GM23338 (cell line): ENCODE measurements around the gene ADGRB3.

Experiments used
- EZH2 ChIP-seq: fragments of 200-600 bp; sonication (generic); IDR thresholded peaks from one replicate; pipeline ENCODE4 v1.8.0; 2017; ENCODE audit warnings: antibody characterized with exemption, mild to moderate bottlenecking, low read depth; ENCODE audit not compliant: unreplicated experiment
- POLR2AphosphoS5 ChIP-seq: IDR thresholded peaks from 2 replicates; pipeline ENCODE4 v1.6.1; 2016; ENCODE audit warnings: antibody characterized with exemption, low read depth
- TF ChIP-seq, protein P1 (sequence below), 2 experiments: fragments of 200-600 bp in 1 of 2; sonication (generic) in 1 of 2; conservative IDR thresholded peaks; 2 replicates each; pipeline versions ENCODE4 v1.5.1 to v1.6.1; 2016 to 2017; ENCODE audit warnings: antibody characterized with exemption in 2 of 2, low read depth in 2 of 2, mild to moderate bottlenecking in 2 of 2, moderate library complexity in 1 of 2

DNA sequence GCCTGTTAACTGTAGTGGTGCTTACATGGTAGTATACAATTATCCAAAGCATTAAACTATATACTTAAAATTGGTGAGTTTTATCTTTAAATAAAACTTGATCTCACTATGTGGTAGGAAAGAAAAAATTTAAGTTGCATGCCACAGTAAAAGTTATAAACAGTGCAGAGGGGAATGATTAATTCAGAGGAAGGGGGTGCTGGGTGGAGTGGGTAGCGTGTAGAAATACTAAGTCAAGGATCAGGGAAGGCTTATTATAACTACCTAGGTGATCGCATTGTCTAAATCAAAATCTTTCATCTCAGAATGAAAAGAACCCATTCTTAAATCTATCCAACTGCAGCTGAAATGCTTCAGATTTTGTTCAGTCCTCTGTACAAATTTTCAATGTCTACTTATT, 428.3 kb downstream of the ADGRB3 start:
- TF ChIP-seq, protein P1, sequence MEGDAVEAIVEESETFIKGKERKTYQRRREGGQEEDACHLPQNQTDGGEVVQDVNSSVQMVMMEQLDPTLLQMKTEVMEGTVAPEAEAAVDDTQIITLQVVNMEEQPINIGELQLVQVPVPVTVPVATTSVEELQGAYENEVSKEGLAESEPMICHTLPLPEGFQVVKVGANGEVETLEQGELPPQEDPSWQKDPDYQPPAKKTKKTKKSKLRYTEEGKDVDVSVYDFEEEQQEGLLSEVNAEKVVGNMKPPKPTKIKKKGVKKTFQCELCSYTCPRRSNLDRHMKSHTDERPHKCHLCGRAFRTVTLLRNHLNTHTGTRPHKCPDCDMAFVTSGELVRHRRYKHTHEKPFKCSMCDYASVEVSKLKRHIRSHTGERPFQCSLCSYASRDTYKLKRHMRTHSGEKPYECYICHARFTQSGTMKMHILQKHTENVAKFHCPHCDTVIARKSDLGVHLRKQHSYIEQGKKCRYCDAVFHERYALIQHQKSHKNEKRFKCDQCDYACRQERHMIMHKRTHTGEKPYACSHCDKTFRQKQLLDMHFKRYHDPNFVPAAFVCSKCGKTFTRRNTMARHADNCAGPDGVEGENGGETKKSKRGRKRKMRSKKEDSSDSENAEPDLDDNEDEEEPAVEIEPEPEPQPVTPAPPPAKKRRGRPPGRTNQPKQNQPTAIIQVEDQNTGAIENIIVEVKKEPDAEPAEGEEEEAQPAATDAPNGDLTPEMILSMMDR (conservative IDR thresholded peaks at IDR 0.05; ENCODE audit: low read depth in 2 of 2), result no peak
- TF ChIP-seq EZH2, result no peak
- no peak for TF ChIP-seq POLR2AphosphoS5
